GM12878 (cell line): ENCODE results near the gene SDC1.

ENCODE experiments used
- BCL11A ChIP-seq: IDR thresholded peaks from 2 replicates; pipeline ENCODE4 v1.6.1; 2011; ENCODE audit warnings: low read depth, low read length
- CBX5 ChIP-seq: sonication (generic); IDR thresholded peaks from 2 replicates; pipeline ENCODE4 v1.6.1; 2016; ENCODE audit warnings: low read depth, moderate library complexity, mild to moderate bottlenecking, inconsistent platforms
- CEBPB ChIP-seq, 2 experiments: fragments of 150-350 bp in 1 of 2; IDR thresholded peaks; 2 replicates each; pipeline ENCODE4 v1.6.1; 2012 to 2014; ENCODE audit warnings: low read depth in 2 of 2, low read length in 2 of 2, borderline replicate concordance in 1 of 2, inconsistent platforms in 1 of 2
- ELK1 ChIP-seq: IDR thresholded peaks from 2 replicates; pipeline ENCODE4 v1.6.1; 2012; ENCODE audit warnings: low read depth, low read length, improper control_type of control experiment
- EZH2 ChIP-seq: IDR thresholded peaks from 2 replicates; pipeline ENCODE4 v1.6.1; 2012; ENCODE audit warnings: low read depth, mild to moderate bottlenecking, control low read depth, inconsistent platforms, low read length, borderline replicate concordance; ENCODE audit not compliant: control insufficient read depth
- JUND ChIP-seq: IDR thresholded peaks from 2 replicates; pipeline ENCODE4 v1.6.1; 2012; ENCODE audit warnings: low read depth, mild to moderate bottlenecking, low read length, improper control_type of control experiment, moderate library complexity
- NR2C1 ChIP-seq: fragments of 450-650 bp; IDR thresholded peaks from 2 replicates; pipeline ENCODE4 v1.6.1; 2017; ENCODE audit warnings: antibody characterized with exemption, mild to moderate bottlenecking, moderate library complexity
- SMC3 ChIP-seq: IDR thresholded peaks from 2 replicates; pipeline ENCODE4 v1.6.1; 2011; ENCODE audit warnings: low read length, improper control_type of control experiment, borderline replicate concordance
- YY1 ChIP-seq: IDR thresholded peaks from 2 replicates; pipeline ENCODE4 v1.6.1; 2011; ENCODE audit warnings: low read depth, mild to moderate bottlenecking, low read length
- TF ChIP-seq, protein P1 (sequence below), 3 experiments: IDR thresholded peaks in 2 of 3; conservative IDR thresholded peaks in 1 of 3; 2 replicates each; pipeline ENCODE4 v1.5.1; 2011; ENCODE audit warnings: low read depth in 3 of 3, low read length in 3 of 3, mild to moderate bottlenecking in 3 of 3, control low read depth in 2 of 3, moderate library complexity in 2 of 3, inconsistent platforms in 1 of 3, mixed read lengths in 1 of 3; ENCODE audit not compliant: control insufficient read depth in 2 of 3, insufficient read depth in 1 of 3; ENCODE audit errors: extremely low read depth in 1 of 3
- TF ChIP-seq, protein P2 (sequence below): IDR thresholded peaks from 2 replicates; pipeline ENCODE4 v1.6.1; 2012; ENCODE audit warnings: mild to moderate bottlenecking, low read depth, low read length
- TF ChIP-seq, protein P3 (sequence below): IDR thresholded peaks from 2 replicates; pipeline ENCODE4 v1.6.1; 2011; ENCODE audit warnings: low read depth, low read length, improper control_type of control experiment, borderline replicate concordance
- TF ChIP-seq, protein P4 (sequence below): fragments of 450-650 bp; IDR thresholded peaks from 2 replicates; pipeline ENCODE4 v1.6.1; 2017; ENCODE audit warnings: borderline replicate concordance
- TF ChIP-seq, protein P5 (sequence below): fragments of 450-650 bp; IDR thresholded peaks from 2 replicates; pipeline ENCODE4 v1.6.1; 2018; ENCODE audit warnings: mild to moderate bottlenecking, low read depth, moderate library complexity; ENCODE audit not compliant: partially characterized antibody

GRCh38 chr2:20257411-20257810, 32.5 kb upstream of the SDC1 start:
- TF ChIP-seq, protein P1, sequence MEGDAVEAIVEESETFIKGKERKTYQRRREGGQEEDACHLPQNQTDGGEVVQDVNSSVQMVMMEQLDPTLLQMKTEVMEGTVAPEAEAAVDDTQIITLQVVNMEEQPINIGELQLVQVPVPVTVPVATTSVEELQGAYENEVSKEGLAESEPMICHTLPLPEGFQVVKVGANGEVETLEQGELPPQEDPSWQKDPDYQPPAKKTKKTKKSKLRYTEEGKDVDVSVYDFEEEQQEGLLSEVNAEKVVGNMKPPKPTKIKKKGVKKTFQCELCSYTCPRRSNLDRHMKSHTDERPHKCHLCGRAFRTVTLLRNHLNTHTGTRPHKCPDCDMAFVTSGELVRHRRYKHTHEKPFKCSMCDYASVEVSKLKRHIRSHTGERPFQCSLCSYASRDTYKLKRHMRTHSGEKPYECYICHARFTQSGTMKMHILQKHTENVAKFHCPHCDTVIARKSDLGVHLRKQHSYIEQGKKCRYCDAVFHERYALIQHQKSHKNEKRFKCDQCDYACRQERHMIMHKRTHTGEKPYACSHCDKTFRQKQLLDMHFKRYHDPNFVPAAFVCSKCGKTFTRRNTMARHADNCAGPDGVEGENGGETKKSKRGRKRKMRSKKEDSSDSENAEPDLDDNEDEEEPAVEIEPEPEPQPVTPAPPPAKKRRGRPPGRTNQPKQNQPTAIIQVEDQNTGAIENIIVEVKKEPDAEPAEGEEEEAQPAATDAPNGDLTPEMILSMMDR (IDR thresholded peaks at IDR 0.05 in 2 of 3, conservative IDR thresholded peaks at IDR 0.05 in 1 of 3; ENCODE audit: control insufficient read depth in 2 of 3, extremely low read depth in 1 of 3, insufficient read depth in 1 of 3, low read depth in 3 of 3, low read length in 3 of 3) = no peak
- no peak for TF ChIP-seq CBX5
- no peak for TF ChIP-seq YY1
- TF ChIP-seq, protein P2, sequence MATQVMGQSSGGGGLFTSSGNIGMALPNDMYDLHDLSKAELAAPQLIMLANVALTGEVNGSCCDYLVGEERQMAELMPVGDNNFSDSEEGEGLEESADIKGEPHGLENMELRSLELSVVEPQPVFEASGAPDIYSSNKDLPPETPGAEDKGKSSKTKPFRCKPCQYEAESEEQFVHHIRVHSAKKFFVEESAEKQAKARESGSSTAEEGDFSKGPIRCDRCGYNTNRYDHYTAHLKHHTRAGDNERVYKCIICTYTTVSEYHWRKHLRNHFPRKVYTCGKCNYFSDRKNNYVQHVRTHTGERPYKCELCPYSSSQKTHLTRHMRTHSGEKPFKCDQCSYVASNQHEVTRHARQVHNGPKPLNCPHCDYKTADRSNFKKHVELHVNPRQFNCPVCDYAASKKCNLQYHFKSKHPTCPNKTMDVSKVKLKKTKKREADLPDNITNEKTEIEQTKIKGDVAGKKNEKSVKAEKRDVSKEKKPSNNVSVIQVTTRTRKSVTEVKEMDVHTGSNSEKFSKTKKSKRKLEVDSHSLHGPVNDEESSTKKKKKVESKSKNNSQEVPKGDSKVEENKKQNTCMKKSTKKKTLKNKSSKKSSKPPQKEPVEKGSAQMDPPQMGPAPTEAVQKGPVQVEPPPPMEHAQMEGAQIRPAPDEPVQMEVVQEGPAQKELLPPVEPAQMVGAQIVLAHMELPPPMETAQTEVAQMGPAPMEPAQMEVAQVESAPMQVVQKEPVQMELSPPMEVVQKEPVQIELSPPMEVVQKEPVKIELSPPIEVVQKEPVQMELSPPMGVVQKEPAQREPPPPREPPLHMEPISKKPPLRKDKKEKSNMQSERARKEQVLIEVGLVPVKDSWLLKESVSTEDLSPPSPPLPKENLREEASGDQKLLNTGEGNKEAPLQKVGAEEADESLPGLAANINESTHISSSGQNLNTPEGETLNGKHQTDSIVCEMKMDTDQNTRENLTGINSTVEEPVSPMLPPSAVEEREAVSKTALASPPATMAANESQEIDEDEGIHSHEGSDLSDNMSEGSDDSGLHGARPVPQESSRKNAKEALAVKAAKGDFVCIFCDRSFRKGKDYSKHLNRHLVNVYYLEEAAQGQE = no peak
- no peak for TF ChIP-seq EZH2
- no peak for TF ChIP-seq SMC3
- TF ChIP-seq BCL11A = no peak
- TF ChIP-seq CEBPB (IDR thresholded peaks at IDR 0.05; ENCODE audit: borderline replicate concordance in 1 of 2, low read depth in 2 of 2, low read length in 2 of 2) = no peak
- no peak for TF ChIP-seq ELK1
- TF ChIP-seq, protein P3, sequence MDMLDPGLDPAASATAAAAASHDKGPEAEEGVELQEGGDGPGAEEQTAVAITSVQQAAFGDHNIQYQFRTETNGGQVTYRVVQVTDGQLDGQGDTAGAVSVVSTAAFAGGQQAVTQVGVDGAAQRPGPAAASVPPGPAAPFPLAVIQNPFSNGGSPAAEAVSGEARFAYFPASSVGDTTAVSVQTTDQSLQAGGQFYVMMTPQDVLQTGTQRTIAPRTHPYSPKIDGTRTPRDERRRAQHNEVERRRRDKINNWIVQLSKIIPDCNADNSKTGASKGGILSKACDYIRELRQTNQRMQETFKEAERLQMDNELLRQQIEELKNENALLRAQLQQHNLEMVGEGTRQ = no peak
- no peak for TF ChIP-seq NR2C1
- no peak for TF ChIP-seq JUND
- TF ChIP-seq, protein P4, sequence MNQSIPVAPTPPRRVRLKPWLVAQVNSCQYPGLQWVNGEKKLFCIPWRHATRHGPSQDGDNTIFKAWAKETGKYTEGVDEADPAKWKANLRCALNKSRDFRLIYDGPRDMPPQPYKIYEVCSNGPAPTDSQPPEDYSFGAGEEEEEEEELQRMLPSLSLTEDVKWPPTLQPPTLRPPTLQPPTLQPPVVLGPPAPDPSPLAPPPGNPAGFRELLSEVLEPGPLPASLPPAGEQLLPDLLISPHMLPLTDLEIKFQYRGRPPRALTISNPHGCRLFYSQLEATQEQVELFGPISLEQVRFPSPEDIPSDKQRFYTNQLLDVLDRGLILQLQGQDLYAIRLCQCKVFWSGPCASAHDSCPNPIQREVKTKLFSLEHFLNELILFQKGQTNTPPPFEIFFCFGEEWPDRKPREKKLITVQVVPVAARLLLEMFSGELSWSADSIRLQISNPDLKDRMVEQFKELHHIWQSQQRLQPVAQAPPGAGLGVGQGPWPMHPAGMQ = no peak
- TF ChIP-seq, protein P5, sequence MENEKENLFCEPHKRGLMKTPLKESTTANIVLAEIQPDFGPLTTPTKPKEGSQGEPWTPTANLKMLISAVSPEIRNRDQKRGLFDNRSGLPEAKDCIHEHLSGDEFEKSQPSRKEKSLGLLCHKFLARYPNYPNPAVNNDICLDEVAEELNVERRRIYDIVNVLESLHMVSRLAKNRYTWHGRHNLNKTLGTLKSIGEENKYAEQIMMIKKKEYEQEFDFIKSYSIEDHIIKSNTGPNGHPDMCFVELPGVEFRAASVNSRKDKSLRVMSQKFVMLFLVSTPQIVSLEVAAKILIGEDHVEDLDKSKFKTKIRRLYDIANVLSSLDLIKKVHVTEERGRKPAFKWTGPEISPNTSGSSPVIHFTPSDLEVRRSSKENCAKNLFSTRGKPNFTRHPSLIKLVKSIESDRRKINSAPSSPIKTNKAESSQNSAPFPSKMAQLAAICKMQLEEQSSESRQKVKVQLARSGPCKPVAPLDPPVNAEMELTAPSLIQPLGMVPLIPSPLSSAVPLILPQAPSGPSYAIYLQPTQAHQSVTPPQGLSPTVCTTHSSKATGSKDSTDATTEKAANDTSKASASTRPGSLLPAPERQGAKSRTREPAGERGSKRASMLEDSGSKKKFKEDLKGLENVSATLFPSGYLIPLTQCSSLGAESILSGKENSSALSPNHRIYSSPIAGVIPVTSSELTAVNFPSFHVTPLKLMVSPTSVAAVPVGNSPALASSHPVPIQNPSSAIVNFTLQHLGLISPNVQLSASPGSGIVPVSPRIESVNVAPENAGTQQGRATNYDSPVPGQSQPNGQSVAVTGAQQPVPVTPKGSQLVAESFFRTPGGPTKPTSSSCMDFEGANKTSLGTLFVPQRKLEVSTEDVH = no peak
